ENCODE measurements around the gene ATP2B3.
A peak's percentile ranks its signal among the peaks of the same experiment; 100 is the strongest.

The ATP2B3 gene

DNA sequence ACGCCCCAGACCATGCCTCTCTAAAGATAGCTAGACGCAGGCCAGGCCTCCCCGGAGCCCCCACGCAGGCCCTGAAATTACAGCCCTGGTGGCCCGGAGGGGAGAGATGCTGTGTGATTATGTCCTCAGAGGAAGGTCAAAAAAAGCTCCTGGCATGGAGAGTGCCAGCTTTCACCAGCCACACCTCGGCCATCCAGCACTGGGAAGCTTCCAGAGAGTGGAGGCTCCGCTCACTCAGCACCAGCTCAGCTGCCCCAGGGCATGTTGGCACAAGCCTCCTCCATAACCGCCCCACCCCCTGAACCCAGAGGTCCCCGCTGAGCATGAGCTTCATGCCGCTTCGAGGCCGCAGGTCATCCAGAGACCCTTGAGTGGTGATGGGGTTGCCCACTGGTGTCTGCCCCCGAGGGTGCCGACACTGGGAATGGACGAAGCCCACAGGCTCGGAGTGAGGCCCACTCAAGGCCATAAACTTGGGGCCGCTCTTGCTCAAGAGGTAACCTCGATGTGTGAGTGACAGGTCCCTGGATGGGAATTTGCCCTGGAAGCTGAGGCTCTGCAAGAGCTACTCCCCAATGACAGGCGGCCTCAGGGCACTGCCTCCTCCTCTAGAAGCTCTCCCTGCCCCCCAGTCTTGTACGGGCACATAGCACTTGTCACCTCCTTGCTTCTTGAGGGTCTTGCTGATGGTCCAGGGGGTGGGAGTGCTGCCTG lies 27.1 kb upstream of the ATP2B3 start:
- DNase-seq = no peak

DNA sequence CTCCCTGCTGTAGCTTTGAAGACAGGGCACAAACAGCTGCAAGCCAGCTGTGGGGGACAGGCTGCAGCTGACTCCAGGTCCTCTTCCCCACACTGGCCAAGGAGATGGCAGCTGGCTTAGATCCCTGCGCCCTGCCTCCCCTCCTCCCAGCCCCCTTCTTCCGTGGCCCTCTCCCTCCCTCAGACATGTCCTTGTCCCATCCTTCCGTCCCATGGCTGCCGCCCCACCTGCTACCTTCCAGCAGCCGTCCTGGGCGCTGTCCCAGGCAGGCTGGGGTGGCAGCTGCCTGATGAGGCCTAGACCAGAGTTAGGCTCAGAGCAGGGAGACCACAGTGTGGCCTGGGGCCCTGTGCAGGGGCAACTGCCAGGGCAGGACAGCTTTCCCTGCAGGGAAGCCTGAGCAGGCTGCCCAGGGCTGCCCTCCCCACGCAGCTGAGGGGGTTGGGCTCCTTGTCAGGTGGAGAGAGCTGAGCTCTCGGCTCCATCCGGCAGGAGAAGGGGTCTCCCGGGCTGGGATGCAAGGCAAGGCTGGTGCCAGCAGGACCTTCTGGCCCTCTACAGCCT lies 26.0 kb upstream of the ATP2B3 start:
- DNase-seq = no peak

DNA sequence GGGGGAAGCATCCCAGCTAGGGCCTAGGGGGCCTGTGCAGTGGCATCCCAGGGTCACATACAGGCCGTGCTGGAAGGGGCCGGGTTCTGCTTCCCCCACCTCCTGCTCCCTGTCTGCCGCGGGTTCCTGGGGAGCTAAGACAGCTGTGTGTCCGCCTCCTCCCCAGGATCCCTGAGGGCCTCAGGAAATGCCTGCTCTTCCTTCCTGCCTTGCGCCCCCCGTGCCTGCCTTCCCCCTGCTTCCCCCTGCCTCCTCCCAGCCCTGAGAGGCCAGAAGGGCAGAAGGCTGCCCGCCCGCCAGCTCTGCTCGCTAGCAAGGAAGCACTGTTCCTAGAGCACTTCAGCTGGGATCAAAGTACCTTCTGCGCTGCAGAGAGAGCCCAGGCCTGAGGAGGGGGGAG lies 25.5 kb upstream of the ATP2B3 start:
- no peak for DNase-seq

DNA sequence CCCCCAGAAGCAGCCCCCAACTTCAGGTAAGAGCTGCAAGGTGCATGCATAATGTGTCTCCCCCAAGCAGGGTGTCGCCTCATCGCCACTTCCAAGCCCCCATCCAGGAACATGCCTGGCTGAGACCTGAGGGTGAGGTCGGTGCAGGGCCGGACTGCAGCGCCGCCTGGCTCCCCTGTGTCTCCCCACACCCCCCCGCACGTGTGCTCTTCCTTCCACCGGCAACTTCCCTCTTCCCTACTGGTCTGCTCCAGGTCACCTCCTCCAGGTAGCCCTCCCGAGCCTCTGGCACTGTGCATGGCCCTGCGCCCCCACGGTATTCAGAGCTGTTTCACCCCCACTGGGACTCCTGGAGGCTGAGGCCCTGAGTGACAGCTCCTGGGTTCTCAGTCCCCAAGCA lies 24.9 kb upstream of the ATP2B3 start:
- no peak for DNase-seq

DNA sequence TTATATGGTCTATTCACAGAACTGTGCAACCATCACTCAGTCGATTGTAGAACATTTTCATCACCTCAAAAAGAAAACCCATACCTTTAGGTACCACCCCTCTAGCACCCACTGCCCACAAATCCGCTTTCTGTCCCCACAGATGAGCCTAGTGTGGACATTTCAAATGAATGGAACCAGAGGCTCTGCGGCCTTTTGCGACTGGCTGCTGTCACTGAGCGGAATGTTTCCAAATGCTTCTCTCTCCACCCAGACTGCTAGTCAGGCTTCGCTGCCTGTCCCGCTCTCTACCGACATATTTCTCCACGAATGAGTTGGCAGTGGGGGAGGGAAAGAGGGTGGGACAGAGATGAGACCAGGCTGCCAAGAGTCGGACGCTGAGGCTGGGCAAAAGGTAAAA lies 24.4 kb upstream of the ATP2B3 start:
- DNase-seq = no peak

DNA sequence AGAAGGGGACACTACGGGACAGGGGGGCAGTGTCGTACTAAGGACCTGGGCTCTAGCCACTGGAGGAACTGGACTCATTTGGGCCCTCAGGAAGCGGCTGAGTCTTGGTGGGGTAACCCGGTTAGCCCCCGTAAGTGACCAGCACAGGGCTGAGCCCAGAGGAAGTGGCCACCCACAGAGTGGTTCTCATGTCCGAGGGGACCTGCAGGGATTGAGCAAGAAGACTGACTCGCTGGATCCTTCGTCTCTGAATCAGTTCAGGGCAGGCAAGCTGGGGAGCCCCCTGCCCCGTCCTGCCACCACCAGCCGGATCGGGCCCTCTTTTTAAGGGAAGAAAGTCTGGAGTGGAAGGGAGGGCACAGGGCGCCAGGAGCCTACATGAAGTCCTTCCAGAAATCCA lies 23.4 kb upstream of the ATP2B3 start:
- no peak for DNase-seq

DNA sequence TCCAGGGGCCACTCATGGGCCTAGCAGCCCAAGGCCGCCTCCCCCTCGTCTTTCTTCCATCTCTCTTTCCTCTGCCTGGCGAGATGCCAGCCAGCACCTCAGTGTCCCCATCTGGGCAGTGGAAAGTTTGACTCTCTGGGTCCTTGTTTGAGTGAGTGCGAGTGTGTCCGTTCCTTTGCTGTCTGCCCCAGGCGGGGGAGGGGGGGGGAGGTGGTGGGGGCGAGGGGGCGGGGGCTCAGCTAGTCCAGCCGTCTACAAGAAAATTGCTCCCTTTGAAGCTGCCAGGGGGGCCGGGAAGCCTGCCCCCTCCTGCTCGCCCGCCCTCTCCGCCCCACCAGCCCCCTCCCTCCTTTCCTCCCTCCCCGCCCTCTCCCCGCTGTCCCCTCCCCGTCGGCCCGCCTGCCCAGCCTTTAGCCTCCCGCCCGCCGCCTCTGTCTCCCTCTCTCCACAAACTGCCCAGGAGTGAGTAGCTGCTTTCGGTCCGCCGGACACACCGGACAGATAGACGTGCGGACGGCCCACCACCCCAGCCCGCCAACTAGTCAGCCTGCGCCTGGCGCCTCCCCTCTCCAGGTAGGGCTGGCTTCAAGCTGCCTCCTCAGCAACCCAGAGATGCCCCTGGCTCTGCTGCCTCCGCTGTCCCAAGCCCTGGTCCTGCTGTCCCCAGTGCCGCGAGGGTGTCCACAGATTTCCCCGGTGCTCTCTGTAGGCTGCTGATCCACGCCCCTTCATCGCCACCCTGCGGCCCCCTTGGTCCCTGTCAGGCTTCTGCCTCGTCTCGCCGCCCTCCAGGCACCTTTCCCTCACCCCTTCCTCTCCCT lies 22.7 kb upstream of the ATP2B3 start, which contains the start of gene BGN:
Gene BGN, plus strand, starts transcription at position 440 of the 821 bp plus-strand sequence. CDS start 9,652 bp downstream, outside the sequence.
- no peak for DNase-seq

DNA sequence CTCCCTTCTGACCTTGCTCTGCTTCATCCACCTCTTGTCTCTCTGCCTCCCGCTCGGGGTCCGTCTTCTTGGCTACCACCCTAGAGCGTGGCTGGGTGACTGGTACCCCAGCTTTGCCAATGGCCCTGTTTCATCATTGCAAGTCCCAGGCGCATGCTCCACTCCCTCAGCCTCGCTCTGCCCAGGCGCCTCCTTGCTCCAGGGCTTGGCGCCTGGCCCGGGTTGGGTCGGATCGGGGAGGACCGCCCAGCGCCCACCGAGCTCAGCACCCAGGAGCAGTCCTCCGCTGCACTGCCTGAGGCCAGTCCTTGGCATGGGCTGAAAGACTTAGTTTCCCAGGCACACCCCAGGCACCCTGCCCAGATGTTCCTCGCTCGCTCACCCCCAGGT lies 22.1 kb upstream of the ATP2B3 start:
- DNase-seq = no peak

DNA sequence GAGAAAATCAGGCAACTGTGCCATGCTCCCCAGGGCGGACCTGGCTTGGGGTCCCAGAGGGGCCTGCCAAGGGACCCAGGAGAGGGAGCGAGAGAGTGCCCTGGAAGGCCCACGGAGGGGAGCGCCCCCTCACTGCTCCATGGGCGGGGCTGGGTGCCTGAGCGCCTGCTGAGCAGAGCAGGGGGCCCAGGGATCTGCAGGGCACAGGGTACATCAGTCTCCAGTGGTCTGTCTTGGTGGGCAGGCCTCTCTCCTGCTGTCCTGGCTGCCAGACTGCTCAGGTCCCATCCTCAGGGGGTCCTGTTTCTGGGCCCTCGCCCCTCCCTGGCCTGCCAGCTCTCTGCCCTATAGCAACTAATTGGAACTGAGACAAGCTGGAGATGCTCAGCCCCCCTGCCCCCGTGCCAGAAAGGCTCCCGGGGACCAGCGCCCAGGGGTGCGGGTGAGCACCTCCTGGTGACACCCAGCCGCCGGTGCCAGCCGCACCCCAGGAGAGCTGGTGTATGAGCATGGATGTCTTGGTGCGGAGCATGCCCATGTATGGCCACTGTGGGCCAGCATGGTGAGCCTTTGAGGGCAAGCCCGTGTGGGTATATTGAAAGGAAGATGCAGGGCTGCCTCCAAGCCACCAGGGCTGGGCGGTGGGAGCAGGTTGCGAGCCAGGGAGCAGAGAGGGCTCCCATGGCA lies 21.4 kb upstream of the ATP2B3 start:
- DNase-seq = no peak

DNA sequence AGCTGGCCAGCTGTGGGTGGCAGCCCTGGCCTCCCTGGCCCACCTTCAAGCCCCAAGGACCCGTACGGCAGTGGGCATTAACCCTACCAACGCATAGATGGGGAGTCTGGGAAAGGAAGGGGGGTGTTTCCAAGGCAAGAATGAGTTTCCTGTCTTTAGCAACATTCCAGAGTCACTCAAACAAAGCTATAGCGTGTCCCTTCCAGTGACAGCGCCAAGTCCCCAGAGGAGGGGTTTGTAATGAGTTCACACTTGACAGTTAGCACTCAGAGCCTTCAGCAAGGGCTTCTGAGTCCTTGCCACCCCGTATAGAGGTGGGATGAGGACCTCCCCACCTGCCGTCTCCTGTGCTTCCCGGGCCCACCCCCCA lies 20.9 kb upstream of the ATP2B3 start:
- no peak for DNase-seq

DNA sequence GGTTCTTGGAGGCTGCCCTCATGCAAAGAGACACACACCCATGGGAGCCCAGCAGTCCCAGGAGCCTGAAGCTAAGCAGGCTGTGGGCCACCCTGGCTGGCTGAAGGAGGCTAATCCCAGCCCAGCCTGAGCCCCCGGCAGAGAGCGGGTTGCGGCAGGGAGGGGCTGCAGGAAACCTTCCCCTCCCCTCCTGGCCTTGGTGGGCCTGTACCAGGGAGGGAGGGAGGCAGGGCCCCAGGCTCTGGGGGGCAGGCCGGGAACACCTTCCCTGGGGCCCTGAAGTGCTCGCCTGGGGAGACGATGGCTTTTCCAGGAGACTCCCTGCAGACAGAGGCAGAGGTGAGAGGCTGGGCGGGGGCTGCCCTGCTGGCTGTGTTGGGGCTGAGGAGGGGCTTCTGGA lies 19.0 kb upstream of the ATP2B3 start:
- no peak for DNase-seq

DNA sequence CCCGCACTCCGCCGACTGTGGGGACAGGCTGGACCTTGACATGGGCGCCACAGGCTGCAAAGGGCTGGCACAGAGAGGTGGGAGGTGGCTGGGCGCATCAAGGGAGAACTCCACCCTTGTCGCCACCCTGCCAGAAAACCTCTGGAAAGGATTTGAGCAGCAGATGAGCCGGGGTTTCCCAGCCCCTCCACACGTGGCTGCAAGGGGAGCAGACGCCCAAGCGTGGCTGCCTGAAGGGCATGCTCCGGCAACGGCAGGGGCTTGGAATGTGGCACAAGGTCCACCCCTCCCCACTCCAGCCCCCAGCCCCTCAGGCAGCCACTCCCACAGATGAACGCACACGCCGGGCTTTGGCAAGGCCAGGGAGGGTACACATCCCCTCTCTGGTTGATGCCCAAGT lies 18.1 kb upstream of the ATP2B3 start:
- no peak for DNase-seq

DNA sequence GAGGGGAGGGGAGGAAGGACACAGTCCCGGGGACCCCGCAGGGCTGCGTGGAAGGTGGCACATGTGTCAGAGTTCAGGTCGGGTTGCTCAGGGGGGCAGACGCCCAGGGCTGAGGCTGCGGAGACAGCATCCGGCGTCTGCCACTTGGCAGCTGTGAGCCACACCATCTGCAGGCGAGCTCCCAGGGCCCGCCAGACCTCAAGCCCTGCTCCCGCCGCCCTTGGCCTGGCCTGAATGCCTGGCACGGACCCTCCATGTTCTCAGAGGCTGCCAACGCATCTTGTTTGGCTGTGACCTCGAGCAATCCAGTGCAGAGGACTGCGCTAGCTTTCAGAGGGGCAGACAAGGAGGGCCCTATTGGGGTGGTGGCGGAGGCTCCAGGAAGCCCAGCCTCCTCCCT lies 17.6 kb upstream of the ATP2B3 start:
- peak; percentile 17 for DNase-seq

DNA sequence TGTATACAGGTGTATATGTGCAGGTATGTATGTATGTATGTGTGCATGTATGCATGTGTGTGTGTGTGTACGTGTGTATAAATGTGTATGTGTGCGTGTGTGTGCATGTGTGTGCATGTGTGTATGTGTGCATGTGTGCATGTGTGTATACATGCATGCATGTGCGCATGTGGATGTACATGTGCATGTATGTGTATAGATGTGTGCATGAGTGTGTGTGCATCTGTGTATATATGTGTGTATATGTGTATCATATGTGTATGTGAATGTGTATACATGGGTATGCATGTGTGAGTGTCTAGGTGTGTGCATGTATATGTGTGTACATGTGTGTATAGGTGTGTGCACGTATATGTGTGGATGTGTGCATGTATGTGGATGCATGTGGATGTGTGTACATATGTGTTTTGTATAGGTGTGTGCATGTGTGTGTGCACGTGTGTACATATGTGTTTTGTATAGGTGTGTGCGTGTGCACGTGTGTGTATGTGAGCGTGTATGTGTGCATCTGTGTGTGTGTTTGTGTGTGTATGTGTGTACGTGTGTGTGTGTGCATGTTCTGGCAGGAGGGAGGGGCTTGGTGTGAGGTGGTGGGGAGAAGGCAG lies 16.7 kb upstream of the ATP2B3 start:
- DNase-seq = no peak

DNA sequence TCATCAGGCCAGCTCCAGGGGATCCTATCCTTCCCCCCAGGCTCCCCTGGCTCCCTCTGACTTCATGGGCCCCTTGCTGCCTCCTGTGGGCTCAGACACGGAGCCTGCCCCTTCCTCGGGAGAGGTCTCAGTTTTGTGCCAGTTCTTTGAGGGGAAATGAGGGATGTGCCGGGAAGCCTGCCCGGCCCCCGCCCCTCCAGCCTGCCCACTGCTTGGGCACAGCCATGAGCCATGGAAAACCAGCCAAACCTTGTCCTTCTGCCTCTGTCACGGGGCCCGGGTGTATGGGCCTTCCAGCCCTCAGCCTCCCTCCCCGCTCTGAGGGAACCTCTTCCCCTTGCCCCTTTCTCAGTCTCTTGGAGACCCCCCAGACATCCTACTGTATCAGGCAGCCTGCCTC lies 15.9 kb upstream of the ATP2B3 start:
- DNase-seq = no peak

DNA sequence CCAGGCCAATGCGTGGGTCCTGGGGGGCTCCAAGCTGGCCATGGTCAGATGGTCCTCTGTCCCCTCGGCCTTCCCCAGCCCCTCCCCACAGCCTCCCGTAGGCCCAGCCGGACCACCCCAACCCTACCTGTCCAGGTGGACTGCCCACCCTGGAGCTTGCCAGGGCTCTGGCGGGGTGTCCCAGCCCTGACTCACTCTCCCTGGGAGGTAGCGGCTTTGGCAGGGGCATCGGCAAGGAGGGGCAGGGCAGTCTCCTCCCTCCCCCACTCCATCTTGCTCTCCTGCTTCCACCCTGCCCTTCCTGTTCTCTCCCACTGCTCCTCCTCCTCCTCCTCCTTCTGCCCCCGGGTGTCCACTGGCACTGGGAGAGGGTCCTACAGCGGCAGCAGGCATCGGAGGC lies 15.3 kb upstream of the ATP2B3 start:
- DNase-seq = no peak

DNA sequence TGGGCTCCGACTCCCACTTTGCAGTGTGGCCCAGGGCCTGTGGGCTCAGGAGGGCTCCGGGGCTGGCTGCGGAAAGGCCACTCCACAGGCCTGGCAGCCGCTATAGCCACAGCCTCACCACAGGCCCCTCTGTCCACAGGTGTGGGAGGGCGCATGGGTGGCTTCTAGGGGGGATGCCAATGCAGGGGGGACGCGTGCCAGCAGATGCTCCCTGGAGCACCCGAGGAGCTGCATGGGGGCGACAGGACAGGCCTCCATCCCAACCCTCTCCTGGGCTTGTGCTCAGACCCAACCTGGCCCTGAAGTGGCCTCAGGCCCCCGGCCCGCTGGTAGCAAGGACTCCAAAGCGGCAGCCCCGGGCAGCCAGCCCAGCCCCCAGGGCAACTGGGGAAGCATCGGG lies 14.6 kb upstream of the ATP2B3 start:
- DNase-seq = no peak

DNA sequence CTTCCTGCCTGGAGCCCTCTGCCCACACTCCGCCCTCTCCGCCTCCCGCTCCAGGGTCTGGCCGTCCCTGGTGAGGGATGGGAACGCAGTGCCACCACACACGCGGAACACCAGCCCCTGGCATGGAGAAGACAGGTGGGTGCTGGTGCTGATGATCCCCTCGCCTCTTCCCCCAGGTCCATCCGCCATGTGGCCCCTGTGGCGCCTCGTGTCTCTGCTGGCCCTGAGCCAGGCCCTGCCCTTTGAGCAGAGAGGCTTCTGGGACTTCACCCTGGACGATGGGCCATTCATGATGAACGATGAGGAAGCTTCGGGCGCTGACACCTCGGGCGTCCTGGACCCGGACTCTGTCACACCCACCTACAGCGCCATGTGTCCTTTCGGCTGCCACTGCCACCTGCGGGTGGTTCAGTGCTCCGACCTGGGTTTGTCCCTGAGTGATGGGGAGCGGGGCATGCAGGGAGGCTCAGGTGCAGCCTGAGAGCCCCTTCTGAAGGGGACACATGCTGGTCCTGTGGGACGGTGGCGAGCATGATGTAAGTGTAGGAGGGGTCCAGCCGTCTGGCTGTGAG lies 12.9 kb upstream of the ATP2B3 start:
- no peak for DNase-seq

DNA sequence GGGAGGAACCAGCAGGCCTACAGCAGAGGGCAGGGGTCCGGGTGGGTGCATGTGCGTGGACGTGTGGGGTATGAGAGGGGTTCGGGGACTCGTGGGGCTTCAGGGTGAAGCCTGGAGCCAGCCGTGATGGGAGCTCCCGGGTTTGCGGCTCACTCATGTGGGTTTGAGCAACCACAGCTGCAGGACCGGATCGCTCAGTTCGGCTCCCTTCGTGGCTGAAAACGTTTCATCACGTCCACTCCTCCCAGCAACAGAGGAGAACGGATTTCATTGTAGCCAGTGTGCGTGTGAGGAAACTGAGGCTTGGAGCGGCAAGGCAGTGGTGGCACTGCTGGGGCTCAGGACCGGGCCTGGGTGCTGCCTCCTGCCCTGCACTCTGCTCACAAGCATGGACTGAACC lies 12.1 kb upstream of the ATP2B3 start:
- no peak for DNase-seq

DNA sequence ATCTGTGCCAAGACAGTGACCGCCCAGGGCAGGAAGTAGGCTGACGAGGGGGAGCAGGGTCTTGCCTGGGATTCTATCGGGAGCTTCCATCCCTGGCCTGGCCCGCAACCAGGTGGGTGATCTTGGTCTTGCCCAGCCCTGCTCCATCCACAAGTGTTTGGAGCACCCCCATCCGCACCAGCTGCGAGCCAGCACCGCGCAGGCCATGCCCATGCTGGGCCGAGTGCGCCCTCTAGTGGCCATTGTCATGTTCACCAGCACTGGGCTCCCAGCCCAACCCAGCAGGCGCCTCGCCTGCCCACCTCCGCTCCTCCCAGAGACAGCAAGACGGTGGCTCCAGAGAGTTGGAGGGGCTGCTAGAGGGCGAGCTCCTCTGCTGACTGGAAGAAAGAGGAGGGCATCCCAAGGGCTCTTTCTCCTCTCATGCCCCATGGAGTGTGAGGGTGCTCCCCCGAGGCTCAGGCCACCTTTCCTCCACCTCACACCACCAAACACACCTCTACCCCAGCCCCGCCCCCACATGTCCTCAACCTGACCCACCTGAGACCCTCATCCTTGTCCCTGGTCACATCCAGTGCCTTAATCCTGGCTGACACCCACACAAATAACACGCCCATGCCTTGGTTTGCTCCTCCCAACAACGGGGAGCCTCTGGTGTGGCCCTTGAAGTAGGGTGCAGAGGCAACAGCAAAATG lies 9.8 kb upstream of the ATP2B3 start:
- DNase-seq = peak; percentile 58

DNA sequence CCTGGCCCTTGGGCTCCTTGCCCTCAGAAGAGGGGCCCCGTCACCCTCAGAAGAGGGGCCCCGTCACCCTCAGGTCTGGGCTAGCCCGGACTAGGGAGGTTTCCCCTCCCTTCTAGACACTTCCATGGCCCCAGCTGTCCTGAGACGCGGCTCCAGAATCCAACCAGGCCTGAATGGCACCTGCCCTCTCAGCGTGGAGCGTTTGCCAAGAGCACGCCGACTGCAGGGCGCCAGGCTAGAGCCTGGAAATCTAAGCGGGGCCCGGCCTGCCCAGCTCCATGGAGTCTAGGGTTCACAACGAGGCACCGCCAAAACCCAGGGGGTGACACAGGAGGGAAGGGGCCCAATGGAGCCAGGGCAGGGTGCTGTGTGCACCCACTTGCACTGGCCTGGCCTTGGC lies 7.8 kb upstream of the ATP2B3 start:
- DNase-seq = no peak

DNA sequence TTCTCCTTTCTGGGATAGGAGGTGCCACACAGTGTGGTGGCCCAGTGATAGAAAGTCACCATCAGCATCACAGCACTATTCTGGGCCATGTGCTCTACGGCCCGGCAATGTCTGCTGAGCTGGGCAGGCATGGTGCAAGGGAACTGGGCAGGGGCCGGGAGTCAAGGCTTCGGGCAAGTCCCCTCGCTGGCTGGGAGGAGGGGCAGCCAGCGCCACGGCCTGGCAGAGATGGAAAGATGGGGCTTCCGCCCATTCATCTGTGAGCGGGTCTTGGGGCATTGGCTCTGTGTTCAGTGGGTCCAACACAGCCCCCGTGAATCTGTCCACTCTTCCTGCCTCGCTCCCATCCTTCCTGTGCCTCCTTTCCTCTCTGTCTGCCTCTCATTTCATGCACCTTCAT lies 7.1 kb upstream of the ATP2B3 start:
- DNase-seq = no peak
